ENCODE measurements around the gene SLPI. TPM values are rescaled to one million over a fixed set of nuclear protein-coding genes. Genes with fewer than 3 reads are reported as not detected.

SLPI gene
- total and polyA plus RNA-seq, 11 donors = 0.37 to 187 (median 1.5) TPM; not detected in 2

DNA sequence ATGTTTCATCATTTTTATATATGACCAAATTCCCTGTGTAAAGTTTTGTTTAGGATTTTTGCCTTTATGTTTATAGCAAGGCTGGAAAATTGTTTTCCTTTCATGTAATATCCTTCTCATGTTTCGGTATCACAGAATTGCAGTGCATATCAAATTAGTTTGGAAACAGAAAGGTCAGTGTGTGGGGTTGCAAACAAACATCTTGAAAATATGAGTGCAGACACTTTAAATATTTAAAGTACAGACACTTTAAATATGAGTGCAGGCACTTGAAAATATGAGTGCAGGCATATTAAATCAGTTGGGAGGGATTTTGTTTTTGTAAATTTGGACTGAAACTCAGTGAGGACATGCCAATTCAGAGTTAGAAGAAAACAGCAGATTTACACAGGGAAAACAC lies 6.5 kb downstream of the SLPI start:
- DNase-seq (no peak), ATAC-seq (no peak)
- Histone ChIP-seq H3K4me3 (no peak overlapping the region), H3K9me3 (no peaks in the 10 kb centered on the region), H3K36me3 (no peaks in the 10 kb centered on the region), H3K4me1 (no peaks in the 10 kb centered on the region), H3K27me3 (peaks cover 0 to 51% (median 8%) of the 10 kb centered on the region in 9 donors), H3K27ac (no peak overlapping the region)
- TF ChIP-seq POLR2A (IDR thresholded peaks at IDR 0.05) = no peak
- TF ChIP-seq, protein P1, sequence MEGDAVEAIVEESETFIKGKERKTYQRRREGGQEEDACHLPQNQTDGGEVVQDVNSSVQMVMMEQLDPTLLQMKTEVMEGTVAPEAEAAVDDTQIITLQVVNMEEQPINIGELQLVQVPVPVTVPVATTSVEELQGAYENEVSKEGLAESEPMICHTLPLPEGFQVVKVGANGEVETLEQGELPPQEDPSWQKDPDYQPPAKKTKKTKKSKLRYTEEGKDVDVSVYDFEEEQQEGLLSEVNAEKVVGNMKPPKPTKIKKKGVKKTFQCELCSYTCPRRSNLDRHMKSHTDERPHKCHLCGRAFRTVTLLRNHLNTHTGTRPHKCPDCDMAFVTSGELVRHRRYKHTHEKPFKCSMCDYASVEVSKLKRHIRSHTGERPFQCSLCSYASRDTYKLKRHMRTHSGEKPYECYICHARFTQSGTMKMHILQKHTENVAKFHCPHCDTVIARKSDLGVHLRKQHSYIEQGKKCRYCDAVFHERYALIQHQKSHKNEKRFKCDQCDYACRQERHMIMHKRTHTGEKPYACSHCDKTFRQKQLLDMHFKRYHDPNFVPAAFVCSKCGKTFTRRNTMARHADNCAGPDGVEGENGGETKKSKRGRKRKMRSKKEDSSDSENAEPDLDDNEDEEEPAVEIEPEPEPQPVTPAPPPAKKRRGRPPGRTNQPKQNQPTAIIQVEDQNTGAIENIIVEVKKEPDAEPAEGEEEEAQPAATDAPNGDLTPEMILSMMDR (IDR thresholded peaks at IDR 0.05) = no peak
- WGBS, 4 donors = 49 to 94% (median 74%) methylated on average over 1 of the region's 1 CpG
- intact Hi-C loops (cut with DNase I) = no loop called here

DNA sequence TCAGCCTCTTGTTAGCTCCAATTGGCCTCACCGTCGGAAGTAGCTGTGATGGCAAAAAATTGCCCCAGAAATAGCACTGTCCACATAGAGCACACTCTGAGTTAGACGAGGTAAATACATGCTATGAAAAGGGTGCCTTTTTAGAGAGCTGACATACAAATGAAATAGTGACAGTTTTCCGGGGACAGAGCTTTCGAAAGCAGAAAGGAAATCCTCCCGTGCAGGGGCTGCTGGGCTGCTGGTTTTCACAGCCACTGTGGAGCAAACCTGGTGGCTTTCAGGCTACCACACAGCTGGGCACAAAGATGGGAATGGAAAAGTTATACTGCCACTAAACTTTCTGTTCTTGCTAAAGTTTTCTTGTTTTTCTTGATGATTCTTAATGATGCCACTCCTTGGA lies 8.3 kb downstream of the SLPI start:
- Histone ChIP-seq H3K27ac (no peak overlapping the region), H3K9me3 (no peaks in the 10 kb centered on the region), H3K4me3 (no peak overlapping the region), H3K4me1 (no peaks in the 10 kb centered on the region), H3K27me3 (peaks cover 0 to 56% (median 13%) of the 10 kb centered on the region in 9 donors), H3K36me3 (no peaks in the 10 kb centered on the region)
- TF ChIP-seq POLR2A (IDR thresholded peaks at IDR 0.05) = no peak
- intact Hi-C loops (cut with DNase I) = no loop called here
- DNase-seq (no peak), ATAC-seq (no peak)
- 47 to 60% (median 51%) methylated on average over 6 of the region's 6 CpGs for WGBS, 4 donors

DNA sequence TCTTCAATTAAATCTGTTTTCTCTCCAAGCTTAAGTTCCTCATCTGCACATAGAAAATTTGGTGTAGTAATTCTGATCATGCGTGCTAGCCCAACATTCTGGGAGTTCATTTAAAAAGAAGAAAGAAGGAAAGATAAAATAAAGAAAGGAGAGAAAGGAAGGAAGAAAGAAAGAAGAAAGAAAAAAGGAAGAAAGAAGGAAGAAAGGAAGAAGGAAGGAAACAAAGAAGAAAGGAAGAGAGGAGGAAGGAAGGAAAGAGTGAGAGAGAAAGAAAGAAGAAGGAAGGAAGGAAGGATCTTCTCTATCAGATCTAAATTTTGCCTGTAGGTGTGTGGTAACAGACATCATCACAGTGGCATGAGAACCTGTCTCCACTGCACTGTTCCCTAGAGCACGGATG lies 16.2 kb downstream of the SLPI start:
- Histone ChIP-seq H3K36me3 (no peaks in the 10 kb centered on the region), H3K4me1 (no peaks in the 10 kb centered on the region), H3K9me3 (peaks cover 0 to 25% (median 10%) of the 10 kb centered on the region in 12 donors), H3K27me3 (peaks cover 0 to 30% (median 5%) of the 10 kb centered on the region in 9 donors), H3K4me3 (no peak overlapping the region), H3K27ac (no peak overlapping the region)
- DNase-seq (no peak), ATAC-seq (no peak)
- intact Hi-C loops (cut with DNase I) = no loop called here
- 78 to 84% (median 80%) methylated on average over 2 of the region's 2 CpGs for WGBS, 4 donors
- TF ChIP-seq, protein P1 (IDR thresholded peaks at IDR 0.05) = no peak
- no peak for TF ChIP-seq POLR2A (IDR thresholded peaks at IDR 0.05)

DNA sequence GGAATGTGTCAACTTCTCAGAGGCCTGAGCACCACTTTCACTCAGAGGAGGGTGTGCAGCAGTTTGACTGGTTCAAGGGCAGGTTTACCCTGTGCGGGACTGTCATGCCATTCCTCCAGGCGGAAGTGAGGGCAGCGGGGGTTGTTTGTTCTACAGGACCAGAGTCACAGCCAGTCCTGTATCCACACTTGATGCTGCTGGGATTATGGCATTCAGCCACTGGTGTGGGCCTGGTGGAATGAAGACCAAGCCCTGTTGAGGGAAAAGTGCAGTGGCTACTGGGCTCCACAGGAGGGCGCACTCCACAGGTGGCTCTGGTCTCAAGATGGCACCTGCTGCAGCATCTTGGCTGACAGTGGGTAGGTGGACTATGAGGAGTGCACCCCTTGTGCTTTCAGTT lies 18.4 kb downstream of the SLPI start:
- DNase-seq = no peak
- H3K9me3 ChIP-seq = peaks cover 0 to 25% (median 10%) of the 10 kb centered on the region in 12 donors
- no peak for TF ChIP-seq POLR2A (IDR thresholded peaks at IDR 0.05)
- 64 to 88% (median 69%) methylated on average over 3 to 4 of the region's 4 CpGs for WGBS, 4 donors
- H3K36me3 ChIP-seq = no peaks in the 10 kb centered on the region
- no peaks in the 10 kb centered on the region for H3K4me1 ChIP-seq
- intact Hi-C loops (cut with DNase I) = no loop called here
- no peak for ATAC-seq
- peaks cover 0 to 26% (median 0%) of the 10 kb centered on the region in 9 donors for H3K27me3 ChIP-seq
- no peak overlapping the region for H3K4me3 ChIP-seq
- H3K27ac ChIP-seq = no peak overlapping the region

DNA sequence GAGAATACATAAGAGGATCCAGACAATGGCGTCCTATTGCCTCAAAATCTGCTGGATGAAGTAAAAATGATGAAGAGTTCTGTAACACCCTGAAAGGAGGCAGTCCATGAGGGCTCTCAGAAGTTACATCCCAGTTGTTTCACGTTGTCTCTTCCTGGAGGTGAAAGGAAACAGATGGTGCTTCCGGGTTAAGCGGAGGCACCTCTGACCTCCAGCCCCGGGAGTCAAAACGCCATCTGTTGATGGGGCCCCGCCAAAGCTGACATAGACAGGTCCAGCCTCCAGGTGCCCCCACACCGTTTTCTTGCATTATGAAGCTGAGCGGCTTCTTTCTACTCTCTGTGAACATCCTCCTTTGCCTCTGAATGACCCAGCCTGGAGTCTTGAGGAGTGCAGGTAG lies 23.7 kb downstream of the SLPI start:
- Histone ChIP-seq H3K4me1 (no peaks in the 10 kb centered on the region), H3K4me3 (no peak overlapping the region), H3K27me3 (peaks cover 0 to 48% (median 6%) of the 10 kb centered on the region in 9 donors), H3K27ac (no peak overlapping the region), H3K36me3 (no peaks in the 10 kb centered on the region), H3K9me3 (peaks cover 0 to 20% (median 9%) of the 10 kb centered on the region in 12 donors)
- intact Hi-C loops (cut with DNase I) = no loop called here
- DNase-seq (no peak), ATAC-seq (no peak)
- TF ChIP-seq, protein P1 (IDR thresholded peaks at IDR 0.05) = no peak
- no peak for TF ChIP-seq POLR2A (IDR thresholded peaks at IDR 0.05)
- WGBS, 4 donors = 52 to 72% (median 67%) methylated on average over 8 to 9 of the region's 9 CpGs

Data from heart left ventricle (tissue), 16 donors.